ENCODE measurements around the gene CCDC92.
A peak's percentile ranks its signal among the peaks of the same experiment; 100 is the strongest.

Gene CCDC92

DNA sequence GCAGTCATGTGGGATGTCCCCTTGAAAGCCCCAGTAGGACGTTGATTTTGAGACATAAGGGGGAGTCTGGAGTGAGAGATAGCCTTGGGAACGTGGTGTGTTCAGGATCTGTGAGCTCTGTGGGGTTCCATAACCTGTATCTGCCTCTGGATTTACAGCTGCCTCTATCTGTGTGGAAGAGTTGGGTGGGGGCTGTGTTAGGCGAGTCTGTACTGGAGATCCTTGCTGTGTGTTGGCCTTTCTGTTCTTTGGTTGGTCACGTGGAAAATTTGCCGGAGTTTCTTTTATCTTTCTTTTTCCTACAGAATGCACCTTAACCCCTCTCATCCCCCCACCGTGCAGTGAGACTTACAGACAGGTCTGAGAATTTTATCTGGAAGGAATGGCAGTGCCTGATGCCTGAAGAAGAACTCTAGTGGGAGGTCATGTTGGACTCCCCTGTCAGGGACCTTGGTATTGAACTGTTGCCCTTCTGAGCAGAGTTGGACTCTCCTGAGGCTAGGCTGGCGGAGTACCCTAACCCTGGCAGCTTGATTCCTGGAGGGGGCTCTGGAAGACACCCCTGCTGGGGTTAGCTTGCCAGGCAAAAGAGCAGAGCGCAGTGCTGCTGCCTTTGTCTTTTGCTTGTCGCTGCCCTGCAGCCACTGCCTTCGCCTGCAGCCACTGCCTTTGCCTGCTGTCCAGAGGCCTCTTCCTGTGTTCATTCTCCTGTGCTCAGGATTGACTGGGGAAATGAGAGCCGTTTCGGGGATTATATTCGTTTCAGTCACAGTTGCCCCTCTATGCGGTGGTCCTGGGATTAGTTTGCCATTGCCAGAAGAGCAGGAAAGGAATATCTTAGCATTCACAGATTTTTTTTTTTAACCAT is 34.4 kb upstream of the CCDC92 start:
- TF ChIP-seq, protein P1, sequence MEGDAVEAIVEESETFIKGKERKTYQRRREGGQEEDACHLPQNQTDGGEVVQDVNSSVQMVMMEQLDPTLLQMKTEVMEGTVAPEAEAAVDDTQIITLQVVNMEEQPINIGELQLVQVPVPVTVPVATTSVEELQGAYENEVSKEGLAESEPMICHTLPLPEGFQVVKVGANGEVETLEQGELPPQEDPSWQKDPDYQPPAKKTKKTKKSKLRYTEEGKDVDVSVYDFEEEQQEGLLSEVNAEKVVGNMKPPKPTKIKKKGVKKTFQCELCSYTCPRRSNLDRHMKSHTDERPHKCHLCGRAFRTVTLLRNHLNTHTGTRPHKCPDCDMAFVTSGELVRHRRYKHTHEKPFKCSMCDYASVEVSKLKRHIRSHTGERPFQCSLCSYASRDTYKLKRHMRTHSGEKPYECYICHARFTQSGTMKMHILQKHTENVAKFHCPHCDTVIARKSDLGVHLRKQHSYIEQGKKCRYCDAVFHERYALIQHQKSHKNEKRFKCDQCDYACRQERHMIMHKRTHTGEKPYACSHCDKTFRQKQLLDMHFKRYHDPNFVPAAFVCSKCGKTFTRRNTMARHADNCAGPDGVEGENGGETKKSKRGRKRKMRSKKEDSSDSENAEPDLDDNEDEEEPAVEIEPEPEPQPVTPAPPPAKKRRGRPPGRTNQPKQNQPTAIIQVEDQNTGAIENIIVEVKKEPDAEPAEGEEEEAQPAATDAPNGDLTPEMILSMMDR (conservative IDR thresholded peaks at IDR 0.05) = no peak
- peak overlapping the region; percentile 36; the same call in 1 of the 2 replicates for H3K27ac ChIP-seq

DNA sequence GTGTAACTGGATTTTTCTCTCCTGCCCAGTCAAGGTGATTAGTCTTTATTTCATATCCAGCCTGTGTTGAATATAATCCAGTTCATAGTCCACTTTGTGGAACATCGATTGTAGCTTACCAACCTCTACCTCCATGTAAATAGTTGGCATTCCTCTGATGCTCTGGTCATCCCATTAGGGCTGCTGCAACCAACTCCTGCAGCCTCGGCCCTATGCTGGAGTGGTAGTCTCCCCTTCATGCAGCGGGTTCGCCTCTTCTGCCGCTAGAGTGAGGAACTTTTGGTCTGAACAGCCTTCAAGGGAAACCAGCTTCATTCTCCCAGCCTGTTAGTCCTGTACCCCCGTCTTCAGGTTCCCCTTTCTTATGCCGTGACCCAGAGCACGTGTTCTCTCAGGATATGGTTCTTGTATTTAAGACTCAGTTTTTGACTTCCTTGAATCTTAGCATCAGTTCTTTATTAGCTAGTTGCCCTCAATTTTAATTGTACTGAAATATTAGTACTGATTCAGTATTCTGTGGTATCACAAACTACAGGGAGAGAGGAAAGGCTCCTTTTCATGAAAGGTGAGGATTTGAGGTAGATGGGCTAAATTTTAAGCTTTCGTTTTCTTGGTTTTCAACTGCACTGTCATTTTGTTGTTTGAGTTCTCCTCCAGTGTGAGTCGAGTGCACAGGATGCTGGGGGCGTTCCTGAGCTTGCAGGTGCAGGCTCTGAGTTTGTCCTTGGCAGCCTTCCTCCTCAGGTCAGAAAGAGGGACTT is 33.6 kb upstream of the CCDC92 start:
- peak overlapping the region; percentile 36; the same call in 1 of the 2 replicates for H3K27ac ChIP-seq
- TF ChIP-seq, protein P1 (conservative IDR thresholded peaks at IDR 0.05) = no peak

DNA sequence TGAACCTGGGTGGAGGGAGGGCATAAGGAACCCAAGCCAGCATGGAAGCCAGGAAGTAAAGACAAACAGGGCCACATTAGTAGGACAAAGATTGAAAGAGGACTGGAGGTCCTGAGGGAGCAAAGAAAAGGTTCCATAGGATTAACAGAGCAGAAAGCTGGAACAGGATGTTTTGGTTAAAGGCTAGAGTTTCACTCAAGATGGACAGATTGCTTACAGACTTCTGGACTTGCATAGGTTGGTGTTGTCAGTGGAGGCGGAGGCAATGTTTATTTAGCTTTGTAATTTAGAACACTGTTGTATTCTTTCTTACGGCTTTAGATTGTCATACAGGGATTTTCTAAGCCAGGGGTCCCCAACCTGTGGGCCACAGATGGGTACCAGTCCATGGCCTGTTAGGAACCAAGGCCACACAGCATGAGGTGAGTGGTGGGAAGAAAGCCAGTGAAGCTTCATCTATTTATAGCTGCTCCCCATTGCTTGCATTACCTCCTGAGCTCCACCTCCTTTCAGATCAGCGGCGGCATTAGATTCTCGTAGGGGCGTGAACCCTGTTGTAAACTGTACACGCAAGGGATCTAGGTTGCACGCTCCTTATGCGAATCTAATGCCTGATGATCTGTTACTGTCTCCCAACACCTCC is 31.7 kb upstream of the CCDC92 start:
- TF ChIP-seq, protein P1 (conservative IDR thresholded peaks at IDR 0.05) = no peak
- no peak overlapping the region for H3K27ac ChIP-seq

DNA sequence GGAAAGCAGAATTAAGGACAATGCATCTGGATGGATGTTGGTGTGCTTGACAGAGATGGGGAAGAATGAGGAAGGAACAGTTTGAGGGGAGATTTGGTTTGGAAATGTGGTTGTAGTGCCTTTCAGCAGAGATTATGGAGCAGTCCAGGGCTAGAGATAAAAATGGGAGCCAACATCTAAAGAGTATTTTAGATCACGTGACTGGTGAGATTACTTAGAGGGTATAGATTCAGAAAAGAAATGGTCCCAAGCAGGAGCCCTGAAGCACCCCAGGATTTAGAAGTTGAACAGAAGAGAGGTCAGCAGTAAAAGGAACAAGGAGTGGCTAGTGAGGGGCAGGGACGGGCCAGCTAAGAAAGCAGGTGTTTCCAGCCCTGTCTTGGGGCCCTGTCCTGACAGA is 30.0 kb upstream of the CCDC92 start:
- no peak overlapping the region for H3K27ac ChIP-seq
- TF ChIP-seq, protein P1 (conservative IDR thresholded peaks at IDR 0.05) = no peak

DNA sequence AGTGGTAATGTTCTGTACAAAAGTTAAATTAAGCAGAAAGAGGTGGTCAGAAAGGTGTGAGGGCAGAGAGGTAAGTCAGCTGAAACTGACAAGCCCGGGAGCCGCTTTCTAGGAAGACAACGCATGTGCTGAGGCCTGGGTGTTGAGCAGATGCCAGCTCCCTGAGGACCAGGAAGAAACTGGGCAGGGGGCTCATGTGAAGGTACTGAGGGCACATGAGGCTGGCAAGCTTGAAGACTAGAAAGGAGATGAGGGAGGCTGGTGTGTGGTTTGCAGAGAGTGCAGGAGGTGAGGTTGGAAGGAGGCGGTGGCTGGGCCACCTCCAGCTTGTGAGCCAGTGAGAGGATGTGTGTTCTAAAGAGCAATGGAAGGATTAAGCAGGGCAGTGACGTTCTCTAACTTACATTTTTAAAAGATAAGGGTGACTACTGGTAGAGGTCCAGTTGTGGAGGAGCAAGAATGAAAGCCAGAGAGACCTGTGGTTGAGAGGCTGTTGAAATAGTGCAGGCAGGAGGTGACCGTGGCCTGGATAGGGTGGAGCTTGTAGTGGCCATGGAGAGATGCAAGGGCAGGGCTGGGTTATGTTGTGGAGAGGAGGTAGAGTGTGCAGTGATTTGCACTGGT is 29.5 kb upstream of the CCDC92 start:
- H3K27ac ChIP-seq = no peak overlapping the region
- TF ChIP-seq, protein P1 (conservative IDR thresholded peaks at IDR 0.05) = no peak

DNA sequence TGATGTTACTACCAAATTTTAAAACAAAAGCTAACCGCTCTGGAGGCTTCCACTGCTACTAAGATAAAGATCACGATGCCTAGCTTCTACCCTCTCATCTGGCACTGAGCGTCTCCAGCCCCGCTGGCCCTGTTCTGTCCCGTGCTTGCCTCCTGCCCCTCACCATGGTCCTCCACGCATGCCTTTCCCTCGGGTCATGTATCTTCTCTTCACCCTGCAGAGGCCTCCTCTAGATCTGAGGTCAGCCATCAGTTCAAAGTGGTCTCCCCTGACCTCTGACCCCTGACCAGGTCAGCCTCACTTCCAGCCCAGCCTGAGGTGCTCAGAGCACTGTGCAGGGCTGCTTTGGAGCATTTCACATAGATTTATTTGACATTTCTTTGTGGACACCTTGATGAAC is 28.7 kb upstream of the CCDC92 start:
- H3K27ac ChIP-seq = no peak overlapping the region
- TF ChIP-seq, protein P1 (conservative IDR thresholded peaks at IDR 0.05) = no peak
